DND-41 (cell line): ENCODE data around the gene PYCR2.

Experiments
- ATAC-seq: fragments of 200-7000 bp; cut with Tn5 transposase; 3 replicates; pipeline ENCODE4 v1.9.1; 2021; ENCODE audit warnings: low read depth; ENCODE audit not compliant: insufficient read depth
- DNase-seq: peaks from one replicate; pipeline ENCODE4 v3.0.0-alpha.2; 2020
- H2AFZ ChIP-seq: 2 replicates; pipeline ENCODE4 v1.6.0; 2012; ENCODE audit warnings: low read depth, low read length
- H3K27ac ChIP-seq: 2 replicates; pipeline ENCODE4 v1.5.1; 2012; ENCODE audit warnings: low read length, inconsistent platforms
- H3K27me3 ChIP-seq: fragments of 200-600 bp; sonication (generic); 2 replicates; pipeline ENCODE4 v1.6.0; 2012; ENCODE audit warnings: low read length, mild to moderate bottlenecking, inconsistent platforms; ENCODE audit not compliant: insufficient read depth, poor library complexity
- H3K36me3 ChIP-seq: 2 replicates; pipeline ENCODE4 v1.5.1; 2012; ENCODE audit warnings: low read length, inconsistent platforms; ENCODE audit not compliant: insufficient read depth
- H3K4me1 ChIP-seq: 2 replicates; pipeline ENCODE4 v1.5.1; 2012; ENCODE audit warnings: mild to moderate bottlenecking, low read length; ENCODE audit not compliant: insufficient read depth
- H3K4me2 ChIP-seq: 2 replicates; pipeline ENCODE4 v1.6.0; 2012; ENCODE audit warnings: mild to moderate bottlenecking, moderate library complexity, low read length, inconsistent platforms; ENCODE audit not compliant: insufficient read depth
- H3K4me3 ChIP-seq, 2 experiments: fragments of 200-600 bp in 1 of 2; shearing (Covaris generic) in 1 of 2; 2 replicates each; pipeline ENCODE4 v1.5.1; 2012 to 2016; ENCODE audit warnings: inconsistent platforms in 2 of 2, low read length in 2 of 2, mild to moderate bottlenecking in 2 of 2, low read depth in 1 of 2, moderate library complexity in 1 of 2
- H3K79me2 ChIP-seq: 2 replicates; pipeline ENCODE4 v1.6.0; 2012; ENCODE audit warnings: low read length, inconsistent platforms; ENCODE audit not compliant: insufficient read depth
- H3K9ac ChIP-seq: 2 replicates; pipeline ENCODE4 v1.6.0; 2012; ENCODE audit warnings: low read depth, mild to moderate bottlenecking, inconsistent platforms, low read length, moderate library complexity
- H3K9me3 ChIP-seq: 2 replicates; pipeline ENCODE4 v1.5.1; 2012; ENCODE audit warnings: low read length, moderate library complexity, mild to moderate bottlenecking, inconsistent platforms; ENCODE audit not compliant: insufficient read depth, severe bottlenecking
- H4K20me1 ChIP-seq: 2 replicates; pipeline ENCODE4 v1.6.0; 2012; ENCODE audit warnings: low read length; ENCODE audit not compliant: insufficient read depth
- CTCF ChIP-seq: IDR thresholded peaks from 2 replicates; pipeline ENCODE4 v1.5.1; 2012; ENCODE audit warnings: borderline replicate concordance, low read length, moderate library complexity, mild to moderate bottlenecking; ENCODE audit not compliant: poor library complexity, severe bottlenecking; ENCODE audit errors: extremely low read depth
- EZH2 ChIP-seq: IDR thresholded peaks from 3 replicates; pipeline ENCODE4 v1.6.1; 2012; ENCODE audit warnings: borderline replicate concordance, low read depth, mild to moderate bottlenecking, moderate library complexity, low read length, inconsistent platforms; ENCODE audit not compliant: severe bottlenecking

PYCR2 gene

GRCh38 chr1:225881959-225882693, 41.9 kb downstream of the PYCR2 start, which contains the start of gene TMEM63A:
TMEM63A (minus strand) TSS chr1:225882380; CDS start chr1:225877580, 4,800 bp downstream.
- Histone ChIP-seq H3K4me1 (peaks cover 44% of the 10 kb centered on the region), H3K27ac (peak within 1 kb of the TSS; percentile 59), H3K36me3 (no peaks in the 10 kb centered on the region; the same call in 1 of the 2 replicates), H2AFZ (peak within 1 kb of the TSS; percentile 98), H3K79me2 (no peaks in the 10 kb centered on the region), H3K9me3 (no peaks in the 10 kb centered on the region), H3K4me3 (peak within 1 kb of the TSS; percentile 61 to 84; a peak in 3 of 4 replicates), H3K9ac (peak within 1 kb of the TSS; percentile 72), H3K4me2 (peak within 1 kb of the TSS; percentile 88), H4K20me1 (peaks cover 3% of the 10 kb centered on the region; the same call in 1 of the 2 replicates), H3K27me3 (peaks cover 9% of the 10 kb centered on the region)
- DNase-seq (peak; percentile 87), ATAC-seq (peak; percentile 72)
- no peak for TF ChIP-seq EZH2
- TF ChIP-seq CTCF: no peak

- H4K20me1 ChIP-seq: peaks cover 3% of the 10 kb centered on the region; the same call in 1 of the 2 replicates
- no peaks in the 10 kb centered on the region for H3K9me3 ChIP-seq
- H3K4me1 ChIP-seq: peaks cover 44% of the 10 kb centered on the region
- no peaks in the 10 kb centered on the region for H3K79me2 ChIP-seq
- peak overlapping the region; percentile 61 to 84; a peak in 3 of 4 replicates for H3K4me3 ChIP-seq
- peak overlapping the region; percentile 59 for H3K27ac ChIP-seq
- H3K9ac ChIP-seq: peak overlapping the region; percentile 72
- ATAC-seq: peak; percentile 3; the same call in 1 of the 3 replicates
- peak overlapping the region; percentile 98 for H2AFZ ChIP-seq
- H3K4me2 ChIP-seq: peak overlapping the region; percentile 88
- H3K36me3 ChIP-seq: peaks cover 3% of the 10 kb centered on the region; the same call in 1 of the 2 replicates
- DNase-seq: peak; percentile 32
- peaks cover 9% of the 10 kb centered on the region for H3K27me3 ChIP-seq
- TF ChIP-seq EZH2 (no peak), CTCF (no peak)
Measured at GRCh38 chr1:225881081-225881958, 42.7 kb downstream of the PYCR2 start.

- no peak for DNase-seq
- TF ChIP-seq EZH2 (no peak), CTCF (no peak)
- H3K27me3 ChIP-seq: peaks cover 9% of the 10 kb centered on the region
- H3K79me2 ChIP-seq: no peaks in the 10 kb centered on the region
- H2AFZ ChIP-seq: no peak overlapping the region
- peak overlapping the region; percentile 88 for H3K4me2 ChIP-seq
- ATAC-seq: no peak
- H3K27ac ChIP-seq: peak overlapping the region; percentile 79; the same call in 1 of the 2 replicates
- H3K36me3 ChIP-seq: peaks cover 3% of the 10 kb centered on the region; the same call in 1 of the 2 replicates
- no peaks in the 10 kb centered on the region for H3K9me3 ChIP-seq
- peaks cover 3% of the 10 kb centered on the region; the same call in 1 of the 2 replicates for H4K20me1 ChIP-seq
- peaks cover 44% of the 10 kb centered on the region for H3K4me1 ChIP-seq
- H3K9ac ChIP-seq: 0 out of 2 replicates have a peak overlapping the region, but pooled peaks have one; percentile 72
- H3K4me3 ChIP-seq: peak overlapping the region in 1 of 2 experiments; percentile 84; a peak in 2 of 4 replicates
Measured at GRCh38 chr1:225880636-225881035, 43.4 kb downstream of the PYCR2 start.
